ENCODE measurements around the gene IL6R.

The IL6R gene

GRCh38 chr1:154434346-154435085 is 29.4 kb downstream of the IL6R start:
- no peaks in the 10 kb centered on the region for H3K9me3 ChIP-seq
- TF ChIP-seq Cebpa-rat (IDR thresholded peaks at IDR 0.05): no peak
- no peak overlapping the region for H3K9ac ChIP-seq
- H3K4me2 ChIP-seq: no peak overlapping the region
- no peaks in the 10 kb centered on the region for H4K20me1 ChIP-seq
- no peaks in the 10 kb centered on the region for H3K27me3 ChIP-seq
- H3K36me3 ChIP-seq: no peaks in the 10 kb centered on the region
- peaks cover 20% of the 10 kb centered on the region for H3K4me1 ChIP-seq
- no peak overlapping the region for H3K27ac ChIP-seq
- no peak overlapping the region for H3K4me3 ChIP-seq

GRCh38 chr1:154435599-154436200 is 30.6 kb downstream of the IL6R start:
- Histone ChIP-seq H3K27ac (no peak overlapping the region), H3K9me3 (no peaks in the 10 kb centered on the region), H3K36me3 (no peaks in the 10 kb centered on the region), H3K4me3 (no peak overlapping the region), H3K9ac (no peak overlapping the region), H3K4me2 (no peak overlapping the region), H4K20me1 (no peaks in the 10 kb centered on the region), H3K4me1 (peaks cover 20% of the 10 kb centered on the region), H3K27me3 (no peaks in the 10 kb centered on the region)
- no peak for TF ChIP-seq Cebpa-rat (IDR thresholded peaks at IDR 0.05)

GRCh38 chr1:154436433-154436832 is 31.3 kb downstream of the IL6R start:
- Histone ChIP-seq H3K4me1 (peaks cover 23% of the 10 kb centered on the region), H3K4me3 (no peak overlapping the region), H3K27me3 (no peaks in the 10 kb centered on the region), H3K4me2 (no peak overlapping the region), H3K9ac (no peak overlapping the region), H3K27ac (no peak overlapping the region), H3K9me3 (no peaks in the 10 kb centered on the region), H4K20me1 (no peaks in the 10 kb centered on the region), H3K36me3 (no peaks in the 10 kb centered on the region)
- no peak for TF ChIP-seq Cebpa-rat (IDR thresholded peaks at IDR 0.05)

GRCh38 chr1:154440036-154440804 is 35.1 kb downstream of the IL6R start:
- Histone ChIP-seq H3K36me3 (no peaks in the 10 kb centered on the region), H3K27me3 (no peaks in the 10 kb centered on the region), H3K9ac (no peak overlapping the region), H3K27ac (no peak overlapping the region), H4K20me1 (no peaks in the 10 kb centered on the region), H3K9me3 (no peaks in the 10 kb centered on the region), H3K4me2 (no peak overlapping the region), H3K4me3 (no peak overlapping the region), H3K4me1 (peaks cover 18% of the 10 kb centered on the region)
- TF ChIP-seq Cebpa-rat (IDR thresholded peaks at IDR 0.05): no peak

GRCh38 chr1:154441241-154441888 is 36.2 kb downstream of the IL6R start:
- no peaks in the 10 kb centered on the region for H3K27me3 ChIP-seq
- H3K27ac ChIP-seq: 0 out of 2 replicates have a peak overlapping the region, but pooled peaks have one; percentile 4
- no peak overlapping the region for H3K9ac ChIP-seq
- no peaks in the 10 kb centered on the region for H3K36me3 ChIP-seq
- no peak overlapping the region for H3K4me3 ChIP-seq
- no peak for TF ChIP-seq Cebpa-rat (IDR thresholded peaks at IDR 0.05)
- H4K20me1 ChIP-seq: no peaks in the 10 kb centered on the region
- H3K4me1 ChIP-seq: peaks cover 22% of the 10 kb centered on the region
- no peaks in the 10 kb centered on the region for H3K9me3 ChIP-seq
- H3K4me2 ChIP-seq: peak overlapping the region; percentile 36

GRCh38 chr1:154442006-154442740 is 37.0 kb downstream of the IL6R start:
- Histone ChIP-seq H3K4me2 (peak overlapping the region; percentile 36), H3K9me3 (no peaks in the 10 kb centered on the region), H3K4me3 (no peak overlapping the region), H3K27me3 (no peaks in the 10 kb centered on the region), H3K4me1 (peaks cover 22% of the 10 kb centered on the region), H3K36me3 (no peaks in the 10 kb centered on the region), H3K27ac (no peak overlapping the region), H4K20me1 (no peaks in the 10 kb centered on the region), H3K9ac (no peak overlapping the region)
- no peak for TF ChIP-seq Cebpa-rat (IDR thresholded peaks at IDR 0.05)

- Histone ChIP-seq H3K4me3 (no peak overlapping the region), H3K9me3 (no peaks in the 10 kb centered on the region), H3K27me3 (no peaks in the 10 kb centered on the region), H3K4me2 (no peak overlapping the region), H3K27ac (no peak overlapping the region), H3K9ac (no peak overlapping the region), H3K4me1 (peaks cover 26% of the 10 kb centered on the region), H4K20me1 (no peaks in the 10 kb centered on the region), H3K36me3 (no peaks in the 10 kb centered on the region)
- no peak for TF ChIP-seq Cebpa-rat (IDR thresholded peaks at IDR 0.05)
Measured at GRCh38 chr1:154443274-154444013, 38.3 kb downstream of the IL6R start.

GRCh38 chr1:154445040-154445472 is 39.9 kb downstream of the IL6R start:
- TF ChIP-seq Cebpa-rat (IDR thresholded peaks at IDR 0.05): no peak
- Histone ChIP-seq H3K9ac (no peak overlapping the region), H3K27ac (no peak overlapping the region), H3K9me3 (no peaks in the 10 kb centered on the region), H3K27me3 (no peaks in the 10 kb centered on the region), H3K4me2 (peak overlapping the region; percentile 48), H4K20me1 (no peaks in the 10 kb centered on the region), H3K36me3 (no peaks in the 10 kb centered on the region), H3K4me1 (peaks cover 30% of the 10 kb centered on the region), H3K4me3 (no peak overlapping the region)

All from BLaER1 (cell line).